Measurements from ENCODE around the gene GNAI3.

GNAI3 gene

GRCh38 chr1:109626682-109627408 lies 78.4 kb downstream of the GNAI3 start:
- H3K4me3 ChIP-seq (ENCODE audit: low read depth, low read length): no peak overlapping the region
- TF ChIP-seq, protein P1, sequence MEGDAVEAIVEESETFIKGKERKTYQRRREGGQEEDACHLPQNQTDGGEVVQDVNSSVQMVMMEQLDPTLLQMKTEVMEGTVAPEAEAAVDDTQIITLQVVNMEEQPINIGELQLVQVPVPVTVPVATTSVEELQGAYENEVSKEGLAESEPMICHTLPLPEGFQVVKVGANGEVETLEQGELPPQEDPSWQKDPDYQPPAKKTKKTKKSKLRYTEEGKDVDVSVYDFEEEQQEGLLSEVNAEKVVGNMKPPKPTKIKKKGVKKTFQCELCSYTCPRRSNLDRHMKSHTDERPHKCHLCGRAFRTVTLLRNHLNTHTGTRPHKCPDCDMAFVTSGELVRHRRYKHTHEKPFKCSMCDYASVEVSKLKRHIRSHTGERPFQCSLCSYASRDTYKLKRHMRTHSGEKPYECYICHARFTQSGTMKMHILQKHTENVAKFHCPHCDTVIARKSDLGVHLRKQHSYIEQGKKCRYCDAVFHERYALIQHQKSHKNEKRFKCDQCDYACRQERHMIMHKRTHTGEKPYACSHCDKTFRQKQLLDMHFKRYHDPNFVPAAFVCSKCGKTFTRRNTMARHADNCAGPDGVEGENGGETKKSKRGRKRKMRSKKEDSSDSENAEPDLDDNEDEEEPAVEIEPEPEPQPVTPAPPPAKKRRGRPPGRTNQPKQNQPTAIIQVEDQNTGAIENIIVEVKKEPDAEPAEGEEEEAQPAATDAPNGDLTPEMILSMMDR (IDR thresholded peaks at IDR 0.05; ENCODE audit: control insufficient read depth, extremely low read depth, insufficient read depth): no peak
- no peak for DNase-seq (ENCODE audit: low read depth)

DNA sequence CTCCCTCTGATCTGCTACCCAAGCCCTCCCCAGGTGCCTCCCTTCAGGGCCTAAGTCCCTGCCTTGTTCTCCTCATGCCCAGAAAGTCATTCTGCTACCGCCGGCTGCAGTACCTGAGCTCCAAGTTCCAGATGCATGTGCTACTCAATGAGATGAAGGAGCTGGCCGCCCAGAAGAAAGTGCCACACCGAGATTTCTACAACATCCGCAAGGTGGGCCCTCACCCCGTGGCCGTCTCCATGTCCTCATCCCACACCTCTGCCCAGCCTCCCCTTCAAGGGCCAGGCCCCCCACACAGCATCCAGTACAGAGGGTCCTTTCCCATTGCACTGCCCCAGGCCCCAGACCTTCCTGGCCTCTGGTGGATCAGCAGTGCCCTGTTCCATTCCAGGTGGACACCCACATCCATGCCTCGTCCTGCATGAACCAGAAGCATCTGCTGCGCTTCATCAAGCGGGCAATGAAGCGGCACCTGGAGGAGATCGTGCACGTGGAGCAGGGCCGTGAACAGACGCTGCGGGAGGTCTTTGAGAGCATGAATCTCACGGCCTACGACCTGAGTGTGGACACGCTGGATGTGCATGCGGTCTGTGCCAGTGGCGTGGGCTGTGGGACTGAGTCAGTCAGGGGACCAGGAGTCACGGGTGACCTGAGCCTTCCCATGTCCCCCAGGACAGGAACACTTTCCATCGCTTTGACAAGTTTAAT lies 79.4 kb downstream of the GNAI3 start:
- H3K4me3 ChIP-seq (ENCODE audit: low read depth, low read length): no peak overlapping the region
- TF ChIP-seq, protein P1 (IDR thresholded peaks at IDR 0.05; ENCODE audit: control insufficient read depth, extremely low read depth, insufficient read depth): no peak
- DNase-seq (ENCODE audit: low read depth): no peak

DNA sequence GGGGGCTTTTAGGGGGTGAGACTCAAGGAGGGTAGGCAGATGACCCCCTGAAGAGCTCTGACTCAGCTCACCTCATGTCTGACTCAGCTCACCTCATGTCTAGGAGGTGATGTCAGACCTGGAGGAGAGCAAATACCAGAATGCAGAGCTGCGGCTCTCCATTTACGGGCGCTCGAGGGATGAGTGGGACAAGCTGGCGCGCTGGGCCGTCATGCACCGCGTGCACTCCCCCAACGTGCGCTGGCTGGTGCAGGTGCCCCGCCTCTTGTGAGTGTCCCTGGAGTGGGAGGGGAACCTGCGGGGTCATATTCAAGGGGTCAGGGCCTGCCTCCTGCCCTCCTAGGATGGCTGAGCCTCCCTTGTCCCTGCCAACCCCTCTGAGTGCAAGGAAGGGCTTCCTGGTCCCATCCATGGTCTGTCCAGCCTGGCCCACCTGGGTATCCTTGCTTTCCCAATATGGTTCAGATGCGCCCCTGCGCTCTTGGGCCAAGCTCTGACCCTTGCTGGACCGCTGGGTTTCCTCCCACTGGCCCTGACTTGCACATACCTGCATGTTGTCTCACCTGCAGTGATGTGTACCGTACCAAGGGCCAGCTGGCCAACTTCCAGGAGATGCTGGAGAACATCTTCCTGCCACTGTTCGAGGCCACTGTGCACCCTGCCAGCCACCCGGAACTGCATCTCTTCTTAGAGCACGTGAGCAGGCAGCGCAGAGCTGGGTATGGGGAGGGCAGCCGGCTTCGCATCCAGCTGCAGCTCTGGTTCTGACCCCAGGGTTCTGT lies 80.3 kb downstream of the GNAI3 start:
- TF ChIP-seq, protein P1 (IDR thresholded peaks at IDR 0.05; ENCODE audit: control insufficient read depth, extremely low read depth, insufficient read depth): no peak
- no peak overlapping the region for H3K4me3 ChIP-seq (ENCODE audit: low read depth, low read length)
- DNase-seq (ENCODE audit: low read depth): no peak

GRCh38 chr1:109629372-109630030 lies 81.1 kb downstream of the GNAI3 start:
- DNase-seq (ENCODE audit: low read depth): no peak
- no peak overlapping the region for H3K4me3 ChIP-seq (ENCODE audit: low read depth, low read length)
- TF ChIP-seq, protein P1 (IDR thresholded peaks at IDR 0.05; ENCODE audit: control insufficient read depth, extremely low read depth, insufficient read depth): no peak

DNA sequence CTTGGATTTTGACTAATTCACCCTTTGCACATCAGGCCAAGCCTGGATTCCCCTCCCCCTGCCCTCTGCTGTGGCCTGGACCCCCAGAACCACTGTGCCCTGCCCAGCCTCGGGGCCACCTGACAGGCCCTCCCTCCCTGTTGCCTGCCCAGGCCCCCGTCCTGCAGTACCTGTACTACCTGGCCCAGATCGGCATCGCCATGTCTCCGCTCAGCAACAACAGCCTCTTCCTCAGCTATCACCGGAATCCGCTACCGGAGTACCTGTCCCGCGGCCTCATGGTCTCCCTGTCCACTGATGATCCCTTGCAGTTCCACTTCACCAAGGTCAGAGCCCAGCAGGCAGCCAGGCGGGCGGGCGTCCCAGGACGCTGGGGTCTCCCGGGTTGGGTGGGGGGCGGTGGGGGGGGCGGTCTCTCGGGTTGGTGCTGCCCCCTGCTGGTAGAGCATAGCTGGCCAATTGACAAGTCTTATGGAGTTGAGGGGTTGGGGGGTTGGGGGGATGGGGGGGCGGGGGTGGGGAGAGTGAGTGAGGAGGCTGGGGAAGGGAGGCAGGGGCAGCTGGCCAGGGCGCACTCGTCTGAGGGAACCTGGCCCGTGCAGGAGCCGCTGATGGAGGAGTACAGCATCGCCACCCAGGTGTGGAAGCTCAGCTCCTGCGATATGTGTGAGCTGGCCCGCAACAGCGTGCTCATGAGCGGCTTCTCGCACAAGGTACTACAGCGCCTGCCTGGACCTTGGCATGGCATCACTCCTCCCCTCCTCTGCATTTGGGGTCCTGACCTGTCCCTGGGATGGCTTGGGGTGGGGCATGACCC lies 81.9 kb downstream of the GNAI3 start:
- no peak overlapping the region for H3K4me3 ChIP-seq (ENCODE audit: low read depth, low read length)
- TF ChIP-seq, protein P1 (IDR thresholded peaks at IDR 0.05; ENCODE audit: control insufficient read depth, extremely low read depth, insufficient read depth): peak; percentile 24; the same call in 1 of the 2 replicates
- DNase-seq (ENCODE audit: low read depth): no peak

Data from LNCaP clone FGC (cell line).